Gastroesophageal sphincter (tissue), 4 donors: ENCODE data around the gene KDM2A. TPM values are rescaled to one million over a fixed set of nuclear protein-coding genes. Genes with fewer than 3 reads are reported as not detected.

ENCODE experiments used
- ATAC-seq: fragments of 150-250 bp; one replicate; pipeline ENCODE4 v1.9.1; 2016; ENCODE audit warnings: mild to moderate bottlenecking, moderate library complexity
- H3K27ac ChIP-seq, 4 donors: fragments of 200-600 bp; sonication (generic) in 3 of 4; 1 replicate in 3 of 4; 2 replicates in 1 of 4; pipeline ENCODE4 v1.5.1; 2016 to 2019
- H3K27me3 ChIP-seq: fragments of 200-600 bp; sonication (generic); one replicate; pipeline ENCODE4 v1.5.1; 2019
- H3K36me3 ChIP-seq, 2 donors: fragments of 200-600 bp; sonication (generic); one replicate each; pipeline ENCODE4 v1.5.1; 2019; ENCODE audit warnings: control low read depth in 1 of 2
- H3K4me1 ChIP-seq, 3 donors: fragments of 200-600 bp; sonication (generic); 1 replicate in 2 of 3; 2 replicates in 1 of 3; pipeline ENCODE4 v1.5.1; 2016 to 2019; ENCODE audit warnings: control low read depth in 2 of 3
- H3K4me3 ChIP-seq, 2 donors: fragments of 200-600 bp; sonication (generic); one replicate each; pipeline ENCODE4 v1.5.1; 2019; ENCODE audit warnings: mild to moderate bottlenecking in 1 of 2, moderate library complexity in 1 of 2
- H3K9me3 ChIP-seq, 3 donors: fragments of 200-600 bp; sonication (generic); one replicate each; pipeline ENCODE4 v1.5.1; 2017 to 2019; ENCODE audit warnings: control low read depth in 2 of 3
- CTCF ChIP-seq, 4 experiments: fragments of 200-600 bp in 2 of 4; fragments of 450-650 bp in 2 of 4; sonication (generic) in 1 of 4; IDR thresholded peaks; one replicate each; pipeline ENCODE4 v1.5.1; 2017 to 2019; ENCODE audit warnings: antibody characterized with exemption in 4 of 4, mild to moderate bottlenecking in 2 of 4, moderate library complexity in 2 of 4
- EP300 ChIP-seq: sonication (generic); formaldehyde crosslinking; IDR thresholded peaks from one replicate; pipeline ENCODE4 v1.6.1; 2017; ENCODE audit warnings: antibody characterized with exemption, mild to moderate bottlenecking
- POLR2A ChIP-seq, 2 donors: fragments of 450-650 bp; IDR thresholded peaks; one replicate each; pipeline ENCODE4 v1.6.1; 2017; ENCODE audit warnings: antibody characterized with exemption in 2 of 2, mild to moderate bottlenecking in 2 of 2, moderate library complexity in 1 of 2
- POLR2AphosphoS5 ChIP-seq: sonication (generic); formaldehyde crosslinking; IDR thresholded peaks from one replicate; pipeline ENCODE4 v1.6.1; 2017; ENCODE audit warnings: antibody characterized with exemption
- WGBS, 2 donors: methylation state at CpG; one replicate each; pipeline ENCODE4 v1.1.5; 2018; ENCODE audit warnings: low coverage in 1 of 2; 5-methylcytosine and 5-hydroxymethylcytosine counted together
- total RNA-seq, 4 donors: library from RNA; depleted of rRNA; stranded (reverse); fragments of >200 nt; gene quantifications; one replicate each; pipeline ENCODE4 v1.1.0, GENCODE V29; 2016

KDM2A gene
- total RNA-seq, 4 donors from 2014 or later: 35.4 to 68.0 (median 48.3) TPM

- peaks cover 0 to 6% (median 3%) of the 10 kb centered on the region in 3 donors for H3K4me1 ChIP-seq
- no peak for ATAC-seq
- H3K27me3 ChIP-seq: no peaks in the 10 kb centered on the region
- H3K4me3 ChIP-seq: no peak overlapping the region
- H3K27ac ChIP-seq: no peak overlapping the region
- H3K9me3 ChIP-seq: no peaks in the 10 kb centered on the region
- TF ChIP-seq CTCF (IDR thresholded peaks at IDR 0.05): no peak
- TF ChIP-seq EP300: no peak
- TF ChIP-seq POLR2AphosphoS5: no peak
- no peak for TF ChIP-seq POLR2A (IDR thresholded peaks at IDR 0.05)
- H3K36me3 ChIP-seq: no peaks in the 10 kb centered on the region
- WGBS, 2 donors: 71 to 86% methylated on average over 1 to 2 of the region's 2 CpGs
Measured at GRCh38 chr11:67105964-67106363, 13.1 kb upstream of the KDM2A start.

- Histone ChIP-seq H3K36me3 (no peaks in the 10 kb centered on the region), H3K27me3 (no peaks in the 10 kb centered on the region), H3K9me3 (no peaks in the 10 kb centered on the region), H3K4me3 (no peak overlapping the region), H3K27ac (peak overlapping the region in 2 of 4 donors; percentile 3 to 13), H3K4me1 (peaks cover 0 to 15% (median 9%) of the 10 kb centered on the region in 3 donors)
- WGBS, 2 donors: 11 to 35% methylated on average over 1 of the region's 1 CpG
- TF ChIP-seq POLR2A (IDR thresholded peaks at IDR 0.05) (no peak), POLR2AphosphoS5 (no peak), EP300 (no peak), CTCF (IDR thresholded peaks at IDR 0.05) (no peak)
- no peak for ATAC-seq
Measured at GRCh38 chr11:67111261-67111660, 7.8 kb upstream of the KDM2A start.

GRCh38 chr11:67113231-67113721 lies 5.8 kb upstream of the KDM2A start:
- Histone ChIP-seq H3K27me3 (no peaks in the 10 kb centered on the region), H3K9me3 (no peaks in the 10 kb centered on the region), H3K36me3 (no peaks in the 10 kb centered on the region), H3K27ac (no peak overlapping the region), H3K4me1 (peaks cover 0 to 23% (median 9%) of the 10 kb centered on the region in 3 donors), H3K4me3 (no peak overlapping the region)
- no peak for TF ChIP-seq CTCF (IDR thresholded peaks at IDR 0.05)
- TF ChIP-seq EP300: no peak
- WGBS, 2 donors: 100% methylated on average over 1 of the region's 5 CpGs; no CpG with 5 or more reads in 1 of the 2 donors
- ATAC-seq: no peak

- H3K4me3 ChIP-seq: no peak overlapping the region
- no peaks in the 10 kb centered on the region for H3K36me3 ChIP-seq
- 88 to 89% methylated on average over 8 to 9 of the region's 10 CpGs for WGBS, 2 donors
- H3K27ac ChIP-seq: no peak overlapping the region
- TF ChIP-seq CTCF (IDR thresholded peaks at IDR 0.05) (no peak), POLR2A (IDR thresholded peaks at IDR 0.05) (no peak), POLR2AphosphoS5 (no peak), EP300 (no peak)
- H3K9me3 ChIP-seq: no peaks in the 10 kb centered on the region
- H3K4me1 ChIP-seq: peaks cover 0 to 26% (median 9%) of the 10 kb centered on the region in 3 donors
- no peak for ATAC-seq
- no peaks in the 10 kb centered on the region for H3K27me3 ChIP-seq
Measured at GRCh38 chr11:67114275-67114896, 4.7 kb upstream of the KDM2A start.

GRCh38 chr11:67116758-67117105 lies 2.3 kb upstream of the KDM2A start:
- H3K36me3 ChIP-seq: no peaks in the 10 kb centered on the region
- H3K4me1 ChIP-seq: peaks cover 0 to 24% (median 3%) of the 10 kb centered on the region in 3 donors
- no peaks in the 10 kb centered on the region for H3K9me3 ChIP-seq
- no peak for ATAC-seq
- TF ChIP-seq EP300: no peak
- TF ChIP-seq CTCF (IDR thresholded peaks at IDR 0.05): no peak
- no peak for TF ChIP-seq POLR2A (IDR thresholded peaks at IDR 0.05)
- TF ChIP-seq POLR2AphosphoS5: no peak
- 75 to 84% methylated on average over 3 of the region's 3 CpGs for WGBS, 2 donors
- no peaks in the 10 kb centered on the region for H3K27me3 ChIP-seq
- no peak overlapping the region for H3K27ac ChIP-seq
- H3K4me3 ChIP-seq: no peak overlapping the region
